Type B pancreatic cell (in vitro differentiated cells): Measurements from ENCODE around the gene MMP21. TPM values are rescaled to one million over a fixed set of nuclear protein-coding genes. Genes with fewer than 3 reads are reported as not detected.

Source experiments
- DNase-seq: peaks from one replicate; pipeline ENCODE4 v3.0.0; 2021; ENCODE audit warnings: mixed read lengths; ENCODE audit not compliant: unreplicated experiment; ENCODE audit errors: extremely low spot score
- H3K27ac Mint-ChIP-seq: 2 replicates; pipeline ENCODE4 v1.8.0; 2021; ENCODE audit warnings: mild to moderate bottlenecking, mixed read lengths
- H3K27me3 Mint-ChIP-seq: 2 replicates; pipeline ENCODE4 v1.8.0; 2021; ENCODE audit warnings: mixed read lengths
- H3K36me3 Mint-ChIP-seq: 2 replicates; pipeline ENCODE4 v1.8.0; 2021; ENCODE audit warnings: mixed read lengths
- H3K4me1 Mint-ChIP-seq: one replicate; pipeline ENCODE4 v1.8.0; 2021; ENCODE audit warnings: mixed read lengths; ENCODE audit not compliant: unreplicated experiment
- H3K4me3 Mint-ChIP-seq: 2 replicates; pipeline ENCODE4 v1.8.0; 2021; ENCODE audit warnings: mild to moderate bottlenecking, mixed read lengths
- H3K9me3 Mint-ChIP-seq: 2 replicates; pipeline ENCODE4 v1.8.0; 2021; ENCODE audit warnings: mixed read lengths
- total RNA-seq: library from RNA; stranded (reverse); gene quantifications from 2 replicates; pipeline ENCODE4 v1.2.1, GENCODE V29; 2021; ENCODE audit warnings: low replicate concordance
- TF ChIP-seq, protein P1 (sequence below): fragments of 200-600 bp; sonication (generic); conservative IDR thresholded peaks from 2 replicates; pipeline ENCODE4 v1.5.0; 2021; ENCODE audit warnings: antibody characterized with exemption, mild to moderate bottlenecking

The MMP21 gene
- total RNA-seq, 1 donor from 2014 or later: 0.31 TPM

GRCh38 chr10:125769175-125769574, 6.4 kb downstream of the MMP21 start:
- no peak overlapping the region for H3K4me3 Mint-ChIP-seq

DNA sequence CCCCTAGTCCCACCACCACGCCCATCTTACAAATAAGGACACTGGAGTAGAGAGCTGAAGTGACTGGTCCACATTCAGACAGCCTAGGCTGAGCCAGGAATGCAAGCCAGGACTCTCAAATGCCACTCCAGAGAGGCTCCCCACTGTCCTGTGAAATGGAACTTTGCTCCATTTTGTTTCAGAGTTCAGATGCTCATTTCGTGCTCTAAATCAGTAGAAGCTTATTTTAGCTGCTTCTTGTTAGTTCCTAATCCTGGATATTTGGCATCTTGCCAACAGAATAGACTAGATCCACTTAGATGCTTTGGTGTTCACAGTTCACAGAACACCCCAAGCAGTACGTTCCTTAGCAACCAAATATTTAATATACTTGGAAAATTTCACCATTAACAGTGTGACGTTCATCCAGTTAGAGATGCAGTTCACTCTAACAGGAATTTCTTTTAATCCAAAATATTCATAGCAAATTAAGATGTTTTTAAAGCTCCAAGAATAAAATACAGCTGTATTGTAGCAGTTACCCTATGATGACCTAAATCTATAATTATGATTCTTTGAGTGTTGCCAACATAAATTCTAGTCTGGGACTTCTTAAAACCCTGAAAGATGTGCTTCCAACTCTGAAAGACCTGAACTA, 7.3 kb downstream of the MMP21 start:
- no peak for DNase-seq
- Mint-ChIP-seq H3K36me3 (peaks cover 32% of the 10 kb centered on the region), H3K27me3 (no peaks in the 10 kb centered on the region), H3K4me3 (no peak overlapping the region), H3K4me1 (peaks cover 9% of the 10 kb centered on the region), H3K9me3 (no peaks in the 10 kb centered on the region), H3K27ac (no peak overlapping the region)
- TF ChIP-seq, protein P1, sequence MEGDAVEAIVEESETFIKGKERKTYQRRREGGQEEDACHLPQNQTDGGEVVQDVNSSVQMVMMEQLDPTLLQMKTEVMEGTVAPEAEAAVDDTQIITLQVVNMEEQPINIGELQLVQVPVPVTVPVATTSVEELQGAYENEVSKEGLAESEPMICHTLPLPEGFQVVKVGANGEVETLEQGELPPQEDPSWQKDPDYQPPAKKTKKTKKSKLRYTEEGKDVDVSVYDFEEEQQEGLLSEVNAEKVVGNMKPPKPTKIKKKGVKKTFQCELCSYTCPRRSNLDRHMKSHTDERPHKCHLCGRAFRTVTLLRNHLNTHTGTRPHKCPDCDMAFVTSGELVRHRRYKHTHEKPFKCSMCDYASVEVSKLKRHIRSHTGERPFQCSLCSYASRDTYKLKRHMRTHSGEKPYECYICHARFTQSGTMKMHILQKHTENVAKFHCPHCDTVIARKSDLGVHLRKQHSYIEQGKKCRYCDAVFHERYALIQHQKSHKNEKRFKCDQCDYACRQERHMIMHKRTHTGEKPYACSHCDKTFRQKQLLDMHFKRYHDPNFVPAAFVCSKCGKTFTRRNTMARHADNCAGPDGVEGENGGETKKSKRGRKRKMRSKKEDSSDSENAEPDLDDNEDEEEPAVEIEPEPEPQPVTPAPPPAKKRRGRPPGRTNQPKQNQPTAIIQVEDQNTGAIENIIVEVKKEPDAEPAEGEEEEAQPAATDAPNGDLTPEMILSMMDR: no peak

More at GRCh38 chr10:125769175-125769574, 6.4 kb downstream of the MMP21 start:
- H3K9me3 Mint-ChIP-seq: no peaks in the 10 kb centered on the region
- TF ChIP-seq, protein P1: no peak
- peaks cover 30% of the 10 kb centered on the region for H3K36me3 Mint-ChIP-seq
- H3K27me3 Mint-ChIP-seq: no peaks in the 10 kb centered on the region
- H3K27ac Mint-ChIP-seq: no peak overlapping the region
- peaks cover 9% of the 10 kb centered on the region for H3K4me1 Mint-ChIP-seq
- no peak for DNase-seq

DNA sequence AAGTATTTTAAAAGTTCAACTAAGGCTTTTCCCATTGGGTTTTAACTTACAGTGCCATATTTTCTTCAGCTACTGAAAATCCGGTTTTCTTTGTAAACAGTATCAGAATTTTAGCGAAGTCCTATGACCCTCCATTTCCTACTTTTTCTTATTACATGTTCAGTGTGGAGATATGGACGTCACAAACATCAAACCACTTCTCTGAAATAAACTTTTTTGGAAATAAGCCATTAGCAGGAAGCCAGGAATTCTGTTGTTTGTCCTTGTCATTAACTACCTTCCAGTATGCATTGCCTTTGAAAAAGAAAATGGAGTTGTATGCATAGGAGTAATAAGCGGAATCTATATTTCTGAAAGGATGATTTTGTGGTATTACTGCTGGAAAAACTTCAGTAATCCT, 9.1 kb downstream of the MMP21 start:
- H3K4me1 Mint-ChIP-seq: peaks cover 9% of the 10 kb centered on the region
- H3K27me3 Mint-ChIP-seq: no peaks in the 10 kb centered on the region
- TF ChIP-seq, protein P1: no peak
- H3K9me3 Mint-ChIP-seq: no peaks in the 10 kb centered on the region
- no peak overlapping the region for H3K4me3 Mint-ChIP-seq
- H3K27ac Mint-ChIP-seq: no peak overlapping the region
- peaks cover 36% of the 10 kb centered on the region for H3K36me3 Mint-ChIP-seq
- DNase-seq: no peak

DNA sequence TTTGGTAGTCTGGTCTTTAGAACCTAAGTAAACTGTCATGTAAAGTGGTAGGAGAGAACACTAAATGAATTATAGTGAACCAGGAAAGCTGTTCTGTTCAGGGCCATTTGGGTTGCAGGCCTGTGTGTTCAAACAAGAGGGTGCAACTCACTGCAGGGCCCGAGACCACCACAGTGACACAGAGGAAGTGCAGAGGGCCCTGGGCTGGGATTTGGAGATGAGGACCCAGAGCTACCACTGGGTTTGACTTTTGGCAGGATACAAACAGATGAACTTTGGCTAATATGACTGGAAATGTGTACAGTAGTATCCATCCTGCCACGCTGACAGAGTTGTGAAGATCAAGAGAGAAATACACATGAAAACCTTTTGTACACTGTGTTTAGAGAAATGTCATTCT, 9.8 kb downstream of the MMP21 start:
- Mint-ChIP-seq H3K4me3 (no peak overlapping the region), H3K9me3 (no peaks in the 10 kb centered on the region), H3K27me3 (no peaks in the 10 kb centered on the region), H3K4me1 (peaks cover 9% of the 10 kb centered on the region), H3K27ac (no peak overlapping the region), H3K36me3 (peaks cover 36% of the 10 kb centered on the region)
- no peak for DNase-seq
- TF ChIP-seq, protein P1: no peak

DNA sequence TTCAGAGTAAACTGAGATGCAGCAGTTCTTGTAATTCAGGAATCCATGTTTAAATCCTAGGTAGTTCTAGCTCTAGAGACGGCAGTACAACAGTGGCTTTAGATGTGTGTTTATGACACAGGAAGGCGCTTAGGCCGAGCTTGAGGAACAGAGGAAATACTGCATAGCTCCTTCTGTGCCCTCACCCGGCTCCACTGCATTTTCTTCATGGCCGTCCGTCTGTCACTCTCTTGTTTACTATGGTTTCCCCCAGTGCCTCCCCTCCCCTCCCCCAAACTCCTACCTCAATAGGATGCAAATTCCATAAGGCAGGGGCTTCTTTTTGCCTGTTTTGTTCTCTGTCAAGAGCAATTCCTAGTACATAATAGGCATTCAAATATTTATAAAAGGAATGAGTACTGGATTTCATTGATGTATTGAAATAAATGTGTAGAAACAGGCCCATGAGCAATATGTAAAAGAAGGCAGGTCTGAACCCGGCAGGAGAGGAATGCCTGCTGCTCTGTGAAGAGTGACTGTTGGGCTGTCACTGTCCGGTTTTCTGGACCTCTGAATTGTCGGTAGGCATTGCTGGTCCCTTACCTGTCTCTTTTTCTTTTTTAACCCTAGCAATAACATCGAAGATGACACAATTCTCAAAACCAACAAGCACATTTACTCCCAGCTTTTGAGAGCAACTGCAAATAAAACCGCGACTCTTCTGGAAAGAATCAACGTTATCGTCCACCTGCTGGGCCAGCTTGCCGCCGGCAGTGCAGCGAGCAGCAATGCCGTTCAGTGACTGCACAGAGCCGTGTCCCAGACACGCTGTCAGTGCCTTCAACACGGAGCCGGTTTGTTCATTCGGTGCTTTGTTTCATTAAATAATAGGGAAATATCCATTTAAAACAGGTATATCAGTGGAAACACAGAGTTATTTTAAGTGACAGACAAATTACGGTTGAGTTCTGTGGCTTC, 12.7 kb downstream of the MMP21 start:
- Mint-ChIP-seq H3K4me3 (no peak overlapping the region), H3K4me1 (peaks cover 6% of the 10 kb centered on the region), H3K36me3 (peaks cover 43% of the 10 kb centered on the region), H3K9me3 (no peaks in the 10 kb centered on the region), H3K27ac (no peak overlapping the region), H3K27me3 (no peaks in the 10 kb centered on the region)
- DNase-seq: no peak
- TF ChIP-seq, protein P1: no peak
